Measurements from ENCODE around the gene ISY1. TPM values are rescaled to one million over a fixed set of nuclear protein-coding genes. Genes with fewer than 3 reads are reported as not detected.
"Not testable (repeated sequence)": the region's sequence is repeated elsewhere in the genome, so short reads cannot be mapped to it uniquely, and the experiment has no call there.

Gene ISY1
- total RNA-seq, 1 experiment from 2014 or later, result 65.7 TPM

- DNase-seq (ENCODE audit: low read depth), result peak; percentile 92
These were observed 40.4 kb downstream of the ISY1 start for GRCh38 chr3:129120254-129121004.

- DNase-seq (ENCODE audit: low read depth), result no peak
These were observed 41.3 kb downstream of the ISY1 start for GRCh38 chr3:129119365-129120100.

DNA sequence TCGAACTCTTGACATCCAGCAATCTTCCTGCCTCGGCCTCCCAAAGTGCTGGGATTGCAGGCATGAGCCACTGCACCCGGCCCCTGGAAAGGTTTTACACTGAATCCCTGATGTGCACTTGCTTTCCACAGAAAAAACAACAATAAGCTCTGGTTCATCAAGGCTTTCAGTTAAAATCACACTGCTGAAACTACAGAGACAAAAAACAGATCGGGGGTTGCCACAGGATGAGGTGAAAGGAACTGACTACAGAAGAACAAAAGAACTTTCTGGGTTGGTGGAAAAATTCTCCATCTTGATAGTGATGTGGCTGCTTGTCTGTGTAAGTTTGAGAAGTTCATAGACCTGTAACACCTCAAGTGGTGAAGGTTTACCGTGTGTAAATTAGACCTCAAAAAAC is 42.1 kb downstream of the ISY1 start:
- DNase-seq (ENCODE audit: low read depth), result no peak

DNA sequence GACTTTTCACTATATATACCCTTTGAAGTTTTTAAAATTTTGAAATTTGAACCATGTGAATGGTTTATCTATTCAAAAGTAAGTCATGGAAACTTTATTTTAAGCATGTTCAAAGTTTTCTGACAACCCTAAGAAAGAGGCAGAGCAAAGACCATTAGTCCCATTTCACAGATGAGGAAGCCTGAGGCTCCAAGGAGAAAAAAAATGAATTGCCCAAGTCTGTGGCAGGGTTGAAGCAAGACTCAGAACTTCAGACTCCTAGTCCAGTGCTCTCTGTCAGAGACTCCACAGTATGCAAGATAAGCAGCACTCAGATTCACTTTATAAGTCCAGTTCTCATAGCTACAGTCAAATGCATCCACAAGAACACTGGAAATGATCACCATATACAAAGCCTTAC is 43.7 kb downstream of the ISY1 start:
- DNase-seq (ENCODE audit: low read depth), result no peak

GRCh38 chr3:129116482-129116946 is 44.3 kb downstream of the ISY1 start:
- DNase-seq (ENCODE audit: low read depth), result no peak

- DNase-seq (ENCODE audit: low read depth), result no peak
These were observed 46.4 kb downstream of the ISY1 start for GRCh38 chr3:129114455-129114854.

- no peak for DNase-seq (ENCODE audit: low read depth)
These were observed 48.4 kb downstream of the ISY1 start for GRCh38 chr3:129112308-129113052.

GRCh38 chr3:129111076-129111780 is 49.6 kb downstream of the ISY1 start:
- DNase-seq (ENCODE audit: low read depth), result not testable (repeated sequence)

DNA sequence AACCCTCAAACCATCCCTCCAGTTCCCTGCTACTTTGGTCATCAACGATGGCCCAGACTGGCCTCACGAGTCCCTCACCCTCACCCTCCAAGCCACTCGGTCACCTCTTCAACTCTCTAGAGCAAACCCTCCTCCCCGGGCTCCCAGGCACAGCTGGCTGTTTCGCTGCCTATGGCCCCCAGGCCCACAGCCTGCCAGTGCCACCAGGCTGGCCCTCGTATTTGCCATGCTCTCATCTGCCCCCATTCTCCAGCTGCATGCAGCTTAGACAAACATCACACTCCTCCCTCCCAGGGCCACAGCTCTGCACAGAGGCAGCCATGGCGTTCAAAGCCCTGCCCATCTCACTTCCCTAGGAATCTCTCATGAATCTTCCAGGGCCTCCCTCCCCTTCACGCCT is 53.1 kb downstream of the ISY1 start:
- no peak for DNase-seq (ENCODE audit: low read depth)

GRCh38 chr3:129106866-129107565 is 53.8 kb downstream of the ISY1 start:
- DNase-seq (ENCODE audit: low read depth), result no peak

- no peak for DNase-seq (ENCODE audit: low read depth)
These were observed 54.5 kb downstream of the ISY1 start for GRCh38 chr3:129106320-129106719.

GRCh38 chr3:129105862-129106261 is 55.0 kb downstream of the ISY1 start:
- no peak for DNase-seq (ENCODE audit: low read depth)

GRCh38 chr3:129104498-129105079 is 56.3 kb downstream of the ISY1 start:
- no peak for DNase-seq (ENCODE audit: low read depth)

- DNase-seq (ENCODE audit: low read depth), result no peak
These were observed 56.8 kb downstream of the ISY1 start for GRCh38 chr3:129104051-129104450.

DNA sequence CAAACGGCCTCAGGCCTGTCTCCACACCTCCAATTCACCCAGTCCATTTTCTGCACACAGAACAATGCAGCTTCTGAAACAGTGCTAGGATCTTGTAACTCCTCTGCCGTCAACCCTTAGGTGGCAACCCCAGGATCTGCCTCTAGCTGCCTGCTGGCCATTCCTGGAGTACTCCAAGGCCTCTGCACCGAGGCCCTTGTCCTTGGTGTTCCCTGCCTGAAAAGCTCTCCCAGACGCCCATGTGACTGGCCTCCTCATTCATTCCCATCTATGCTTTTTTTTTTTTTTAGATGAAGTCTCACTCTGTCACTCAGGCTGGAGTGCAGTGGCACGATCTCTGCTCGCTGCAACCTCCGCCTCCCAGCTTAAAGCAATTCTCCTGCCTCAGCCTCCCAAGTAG is 57.6 kb downstream of the ISY1 start:
- no peak for DNase-seq (ENCODE audit: low read depth)

GRCh38 chr3:129101370-129102138 is 59.3 kb downstream of the ISY1 start:
- DNase-seq (ENCODE audit: low read depth), result no peak

DNA sequence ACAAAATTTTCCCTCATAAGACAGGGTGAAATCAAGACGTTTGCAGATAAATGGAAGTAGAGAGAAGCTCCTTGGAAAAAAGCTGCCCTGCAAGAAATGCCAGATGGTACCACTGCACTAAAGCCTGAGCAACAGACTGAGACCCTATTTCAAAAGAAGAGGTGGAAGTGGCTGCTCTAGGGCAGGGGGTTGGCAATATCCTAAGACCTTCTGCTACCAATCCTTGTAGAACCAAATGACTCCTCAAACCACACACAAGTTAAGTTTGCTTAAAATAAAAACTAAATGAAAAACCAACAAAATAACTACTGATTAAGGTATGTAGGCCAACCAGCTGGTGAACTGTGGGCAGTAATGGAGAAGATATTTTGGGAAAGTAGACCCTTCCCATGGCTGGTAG is 60.6 kb downstream of the ISY1 start:
- DNase-seq (ENCODE audit: low read depth), result no peak

DNA sequence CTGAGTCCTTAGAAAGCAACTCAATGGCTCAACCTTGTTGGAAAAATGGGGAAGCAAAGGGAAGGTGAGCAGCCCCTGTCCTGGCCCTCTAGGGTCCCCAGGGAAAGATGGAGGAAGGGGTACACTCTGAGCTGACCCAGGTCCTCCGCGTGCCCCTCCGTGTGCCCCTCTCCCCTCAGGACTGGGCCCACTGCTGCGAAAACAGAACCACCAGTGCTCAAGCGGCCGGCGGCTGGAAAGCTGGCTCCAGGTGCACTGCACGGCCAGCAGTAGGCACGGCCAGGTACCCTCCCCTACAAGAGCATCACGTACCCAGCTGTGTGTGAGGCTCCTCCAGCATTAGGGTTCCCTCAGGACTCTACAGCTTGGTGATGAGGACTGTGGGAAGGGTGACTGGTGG is 65.6 kb downstream of the ISY1 start:
- DNase-seq (ENCODE audit: low read depth), result no peak

DNA sequence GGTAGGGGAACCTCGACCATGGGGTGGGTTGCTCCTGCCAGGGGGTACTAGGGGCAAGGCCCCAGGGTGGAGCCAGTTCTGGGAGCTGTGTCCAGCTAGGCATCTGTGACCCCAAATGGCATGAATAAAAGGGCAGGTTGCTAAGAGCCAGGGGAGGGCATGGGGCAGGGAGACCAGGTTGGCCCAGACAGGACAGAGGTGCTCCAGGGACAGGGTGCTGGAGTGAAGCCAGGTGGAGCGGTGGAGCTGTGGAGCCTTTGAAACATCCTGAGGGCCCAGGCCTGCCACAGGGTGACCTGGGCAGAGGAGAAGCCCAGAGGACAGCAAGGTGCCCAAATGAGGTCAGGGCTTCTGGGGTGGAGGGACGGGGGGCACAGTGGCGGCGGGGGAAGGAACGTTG is 72.6 kb downstream of the ISY1 start:
- not testable (repeated sequence) for DNase-seq (ENCODE audit: low read depth)

DNA sequence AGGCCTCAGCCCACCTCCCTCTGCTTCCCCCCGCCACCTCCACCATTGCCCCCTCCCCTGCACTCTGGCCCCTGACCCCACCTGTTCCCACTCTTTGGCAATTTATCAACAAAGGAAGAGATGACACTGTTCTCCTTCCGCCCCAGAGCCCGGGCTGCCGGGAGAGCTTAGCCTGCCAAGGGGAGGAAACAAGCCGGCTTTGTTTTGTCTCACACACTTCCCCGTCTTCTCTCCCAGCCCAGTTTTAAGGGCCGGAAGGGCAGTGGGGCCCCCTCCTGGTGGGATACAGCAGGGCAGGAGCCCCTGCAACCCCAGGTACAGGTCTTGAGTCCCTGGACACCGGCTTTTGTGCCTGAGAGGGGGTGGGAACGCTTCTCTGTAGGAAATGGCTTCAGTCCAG is 73.0 kb downstream of the ISY1 start:
- peak; percentile 38 for DNase-seq (ENCODE audit: low read depth)

Measured in Daoy (cell line).